Urinary bladder (tissue), 4 donors: ENCODE data around the gene DHRS2. TPM values are rescaled to one million over a fixed set of nuclear protein-coding genes. Genes with fewer than 3 reads are reported as not detected.
"Not testable (repeated sequence)": the region's sequence is repeated elsewhere in the genome, so short reads cannot be mapped to it uniquely, and the experiment has no call there.

Experiments used
- DNase-seq: peaks from one replicate; pipeline ENCODE4 v3.0.0-alpha.2; 2015; ENCODE audit errors: extremely low spot score
- H3K27ac ChIP-seq: one replicate; pipeline ENCODE4 v1.5.1; 2013; ENCODE audit warnings: low read depth, mild to moderate bottlenecking, moderate library complexity
- H3K36me3 ChIP-seq: one replicate; pipeline ENCODE4 v1.6.1; 2013; ENCODE audit warnings: mild to moderate bottlenecking, moderate library complexity; ENCODE audit not compliant: insufficient read depth
- H3K4me1 ChIP-seq: one replicate; pipeline ENCODE4 v1.6.1; 2013; ENCODE audit warnings: mild to moderate bottlenecking, moderate library complexity; ENCODE audit not compliant: insufficient read depth
- H3K4me3 ChIP-seq: one replicate; pipeline ENCODE4 v1.5.1; 2013; ENCODE audit warnings: low read depth, low read length
- WGBS: extraction: QIAGEN DNeasy Blood & Tissue Kit; methylation state at CpG from one replicate; pipeline ENCODE4 v1.1.7; 2013; 5-methylcytosine and 5-hydroxymethylcytosine counted together
- polyA plus RNA-seq: library from polyadenylated mRNA; stranded (reverse); fragments of 200-250 nt; gene quantifications from one replicate; pipeline ENCODE4 v1.2.3, GENCODE V29; 2013
- total RNA-seq: library from RNA; depleted of rRNA; stranded (reverse); fragments of >200 nt; gene quantifications from one replicate; pipeline ENCODE4 v1.2.3, GENCODE V29; 2014
- donor health status: healthy with polysubstance abuse.
- donor health status: healthy.

Gene DHRS2
- total RNA-seq (593 TPM), polyA plus RNA-seq (309 TPM)

DNA sequence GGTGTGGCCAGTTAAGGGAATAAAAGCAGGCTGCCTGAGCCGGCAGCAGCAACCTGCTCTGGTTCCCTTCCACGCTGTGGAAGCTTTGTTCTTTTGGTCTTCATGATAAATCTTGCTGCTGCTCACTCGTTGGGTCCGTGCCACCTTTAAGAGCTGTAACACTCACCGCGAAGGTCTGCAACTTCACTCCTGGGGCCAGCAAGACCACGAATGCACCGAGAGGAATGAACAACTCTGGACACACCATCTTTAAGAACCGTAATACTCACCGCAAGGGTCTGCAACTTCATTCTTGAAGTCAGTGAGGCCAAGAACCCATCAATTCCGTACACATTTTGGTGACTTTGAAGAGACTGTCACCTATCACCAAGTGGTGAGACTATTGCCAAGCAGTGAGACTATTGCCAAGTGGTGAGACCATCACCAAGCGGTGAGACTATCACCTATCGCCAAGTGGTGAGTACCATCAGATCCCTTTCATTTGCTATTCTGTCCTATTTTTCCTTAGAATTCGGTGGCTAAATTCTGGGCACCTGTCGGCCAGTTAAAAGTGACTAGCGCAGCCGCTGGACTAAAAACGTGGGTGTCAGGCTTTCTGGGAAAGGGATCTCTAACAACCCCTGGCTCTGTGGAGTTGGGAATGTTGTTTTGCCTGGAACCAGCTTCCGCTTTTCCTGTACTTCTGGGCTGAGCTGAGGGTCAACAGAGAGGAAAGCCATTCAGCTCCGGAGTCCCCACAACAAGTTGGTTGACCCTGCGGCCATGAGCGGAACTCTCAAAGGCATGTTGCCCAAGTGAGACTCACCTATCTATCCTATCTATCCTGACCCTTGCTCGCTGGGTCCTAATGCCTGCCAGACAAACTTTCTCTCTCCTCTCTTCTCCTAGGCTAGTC, at the start of gene DHRS2:
TSS of gene DHRS2 (plus strand) at position 48 of the 895 bp plus-strand sequence. CDS start 2,501 bp downstream, outside the sequence.
- 89% methylated on average over 23 of the region's 23 CpGs for WGBS
- Histone ChIP-seq H3K4me3 (peak within 1 kb of the TSS; percentile 2), H3K4me1 (no peaks in the 10 kb centered on the region), H3K27ac (no peak within 1 kb of the TSS), H3K36me3 (no peaks in the 10 kb centered on the region)
- DNase-seq: no peak

DNA sequence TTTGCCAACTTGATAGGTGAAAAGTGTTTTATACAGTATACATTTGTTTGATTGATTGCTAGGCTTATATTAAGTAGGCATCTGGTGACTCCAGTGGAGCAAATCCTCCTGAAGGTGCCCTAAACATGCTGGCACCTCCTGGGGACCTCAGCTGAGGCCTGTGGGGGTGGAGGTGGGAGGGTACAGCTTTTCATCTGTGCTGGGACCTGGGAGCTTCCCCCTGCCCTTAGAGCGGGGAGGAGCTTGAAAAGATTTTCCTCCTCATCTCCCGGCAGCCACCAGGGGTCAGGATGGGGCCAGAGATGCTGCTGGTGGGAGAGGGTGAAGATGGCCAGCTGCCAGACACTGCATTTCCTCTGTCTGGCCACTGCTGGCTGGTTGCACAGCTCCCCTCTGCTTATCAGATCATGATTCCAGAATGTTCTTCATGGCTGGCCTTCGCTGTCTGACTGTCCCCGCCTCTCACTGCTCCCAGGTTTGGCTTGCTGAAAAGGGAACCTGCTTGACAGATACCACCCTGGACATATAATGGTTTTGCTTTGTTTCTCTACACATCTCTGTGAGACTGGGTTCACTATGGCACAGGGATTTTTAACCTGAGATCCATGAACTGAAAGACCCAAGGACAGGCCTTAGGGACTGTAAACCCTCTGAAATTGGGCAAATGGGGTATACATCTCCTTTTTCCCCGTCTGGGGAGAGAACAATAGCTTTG, 47.1 kb upstream of the DHRS2 start:
- no peaks in the 10 kb centered on the region for H3K4me1 ChIP-seq
- H3K36me3 ChIP-seq: no peaks in the 10 kb centered on the region
- no peak overlapping the region for H3K27ac ChIP-seq
- 15% methylated on average over 5 of the region's 5 CpGs for WGBS
- DNase-seq: peak; percentile 88
- H3K4me3 ChIP-seq: no peak overlapping the region

DNA sequence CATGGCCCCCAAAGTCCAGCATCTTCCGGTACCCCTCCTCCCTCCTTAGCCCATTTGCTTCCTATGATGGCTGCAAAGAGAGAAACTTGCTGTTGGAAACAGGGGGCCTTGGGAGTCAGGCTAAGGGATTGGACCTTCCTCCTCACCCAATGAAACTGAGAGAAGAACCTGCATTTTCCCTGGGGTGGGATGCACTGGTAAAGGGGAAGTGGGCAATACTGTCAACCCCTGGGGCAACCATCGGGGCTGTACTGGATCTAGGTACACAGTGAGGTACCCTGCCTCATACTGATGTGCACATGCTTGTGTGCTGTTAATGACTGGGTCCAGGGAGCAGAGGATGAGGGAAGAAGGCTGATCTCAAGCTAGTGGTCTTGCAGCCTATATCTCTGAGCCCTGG, 46.6 kb upstream of the DHRS2 start:
- no peaks in the 10 kb centered on the region for H3K36me3 ChIP-seq
- no peak overlapping the region for H3K27ac ChIP-seq
- no peak overlapping the region for H3K4me3 ChIP-seq
- DNase-seq: no peak
- H3K4me1 ChIP-seq: no peaks in the 10 kb centered on the region
- 89% methylated on average over 2 of the region's 2 CpGs for whole genome bisulfite sequencing

GRCh38 chr14:23590198-23590597, 46.0 kb upstream of the DHRS2 start:
- no peak for DNase-seq
- Histone ChIP-seq H3K36me3 (no peaks in the 10 kb centered on the region), H3K4me1 (no peaks in the 10 kb centered on the region), H3K4me3 (no peak overlapping the region), H3K27ac (no peak overlapping the region)
- WGBS: 86% methylated on average over 4 of the region's 4 CpGs

GRCh38 chr14:23594191-23594590, 42.0 kb upstream of the DHRS2 start:
- H3K36me3 ChIP-seq, H3K4me1 ChIP-seq, H3K4me3 ChIP-seq, H3K27ac ChIP-seq, DNase-seq: not testable (repeated sequence)
- WGBS: 90% methylated on average over 3 of the region's 3 CpGs

DNA sequence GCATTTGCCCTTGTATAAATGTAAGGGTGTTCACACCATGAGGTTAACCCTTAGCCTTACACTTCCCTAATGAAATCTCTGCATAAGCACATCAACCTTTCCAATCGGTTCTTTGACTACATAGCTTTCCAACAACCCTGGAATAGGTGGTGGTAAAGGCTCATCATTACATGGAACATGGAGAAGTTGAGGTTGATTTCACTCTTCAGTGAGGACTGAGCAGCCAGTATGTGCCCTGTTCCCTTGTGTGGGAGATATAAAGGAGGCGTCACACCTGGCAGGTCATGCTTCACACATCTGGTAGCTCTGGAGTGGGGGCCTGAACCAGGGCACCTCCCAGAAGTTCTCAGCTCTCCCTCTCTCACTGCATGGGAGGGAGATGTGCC, 35.8 kb upstream of the DHRS2 start:
- no peak for DNase-seq
- no peaks in the 10 kb centered on the region for H3K4me1 ChIP-seq
- 89% methylated on average over 2 of the region's 2 CpGs for WGBS
- no peak overlapping the region for H3K4me3 ChIP-seq
- no peaks in the 10 kb centered on the region for H3K36me3 ChIP-seq
- no peak overlapping the region for H3K27ac ChIP-seq

DNA sequence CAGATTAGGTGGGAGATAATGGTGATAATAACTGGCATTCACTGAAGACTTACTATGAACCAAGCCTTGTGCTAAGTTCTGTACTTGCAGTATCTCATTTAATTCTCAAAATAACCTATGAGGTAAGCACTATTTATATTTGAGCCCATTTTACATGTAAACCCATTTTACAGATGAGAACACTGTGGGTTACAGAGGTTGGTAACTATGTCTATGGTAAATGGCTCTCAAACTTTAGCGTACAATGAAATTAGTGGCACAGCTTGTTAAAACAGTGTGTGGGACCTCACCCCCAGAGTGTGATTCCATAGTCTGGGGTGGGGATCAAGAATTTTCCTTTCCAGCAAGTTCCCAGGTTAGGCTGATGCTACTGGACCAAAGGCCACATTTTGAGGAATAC, 35.4 kb upstream of the DHRS2 start:
- WGBS: 95% methylated on average over 1 of the region's 1 CpG
- no peaks in the 10 kb centered on the region for H3K36me3 ChIP-seq
- DNase-seq: no peak
- no peak overlapping the region for H3K27ac ChIP-seq
- no peaks in the 10 kb centered on the region for H3K4me1 ChIP-seq
- H3K4me3 ChIP-seq: no peak overlapping the region

DNA sequence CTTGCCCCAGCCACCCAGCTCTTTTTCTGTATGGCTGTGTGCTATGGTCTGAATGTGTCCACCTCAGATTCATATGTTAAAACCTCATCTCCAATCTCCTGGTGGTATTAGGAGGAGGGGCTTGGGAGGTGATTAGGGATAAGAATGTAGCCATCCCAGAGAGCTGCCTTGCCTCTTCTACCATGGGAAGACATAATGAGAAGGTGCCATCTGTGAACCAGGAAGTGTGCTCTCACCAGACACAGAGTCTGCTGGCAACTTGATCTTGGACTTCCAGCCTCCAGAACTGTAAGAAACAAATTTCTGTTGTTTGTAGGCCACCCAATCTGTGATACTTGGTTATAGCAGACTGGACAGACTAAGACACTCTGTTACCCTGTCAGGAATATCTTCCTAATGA, 34.7 kb upstream of the DHRS2 start:
- Histone ChIP-seq H3K4me3 (no peak overlapping the region), H3K4me1 (no peaks in the 10 kb centered on the region), H3K36me3 (no peaks in the 10 kb centered on the region), H3K27ac (no peak overlapping the region)
- DNase-seq: no peak

DNA sequence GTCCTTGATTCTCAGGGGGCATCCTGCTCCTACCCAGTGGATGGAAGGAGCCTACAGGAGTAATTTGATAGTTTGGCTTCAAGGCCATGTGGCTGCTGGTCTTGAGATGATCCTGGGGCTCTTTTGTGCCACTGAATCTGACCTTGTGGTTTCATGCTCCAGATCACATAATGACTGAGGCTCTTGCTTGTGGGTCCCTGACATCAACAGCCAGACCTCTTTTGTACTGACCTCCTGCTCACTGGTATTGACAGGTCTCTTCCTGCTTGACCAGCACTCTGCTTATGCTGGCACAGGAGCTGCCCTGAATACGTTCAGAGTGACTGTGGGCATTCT, 34.4 kb upstream of the DHRS2 start:
- H3K27ac ChIP-seq: no peak overlapping the region
- no peak for DNase-seq
- H3K4me1 ChIP-seq: no peaks in the 10 kb centered on the region
- H3K36me3 ChIP-seq: no peaks in the 10 kb centered on the region
- no peak overlapping the region for H3K4me3 ChIP-seq
- WGBS: 62% methylated on average over 1 of the region's 1 CpG

GRCh38 chr14:23602181-23603095, 33.7 kb upstream of the DHRS2 start:
- DNase-seq: no peak

GRCh38 chr14:23603103-23603502, 33.1 kb upstream of the DHRS2 start:
- DNase-seq: no peak
- 83% methylated on average over 2 of the region's 2 CpGs for WGBS
- Histone ChIP-seq H3K27ac (no peak overlapping the region), H3K4me3 (no peak overlapping the region), H3K4me1 (no peaks in the 10 kb centered on the region), H3K36me3 (no peaks in the 10 kb centered on the region)

More at GRCh38 chr14:23602181-23603095, 33.7 kb upstream of the DHRS2 start:
- Histone ChIP-seq H3K27ac (no peak overlapping the region), H3K4me3 (no peak overlapping the region), H3K4me1 (no peaks in the 10 kb centered on the region), H3K36me3 (no peaks in the 10 kb centered on the region)
- WGBS: 84% methylated on average over 12 of the region's 12 CpGs

GRCh38 chr14:23604148-23604547, 32.0 kb upstream of the DHRS2 start:
- H3K27ac ChIP-seq: no peak overlapping the region
- DNase-seq: no peak
- 84% methylated on average over 2 of the region's 2 CpGs for WGBS
- H3K4me1 ChIP-seq: no peaks in the 10 kb centered on the region
- H3K36me3 ChIP-seq: no peaks in the 10 kb centered on the region
- no peak overlapping the region for H3K4me3 ChIP-seq

DNA sequence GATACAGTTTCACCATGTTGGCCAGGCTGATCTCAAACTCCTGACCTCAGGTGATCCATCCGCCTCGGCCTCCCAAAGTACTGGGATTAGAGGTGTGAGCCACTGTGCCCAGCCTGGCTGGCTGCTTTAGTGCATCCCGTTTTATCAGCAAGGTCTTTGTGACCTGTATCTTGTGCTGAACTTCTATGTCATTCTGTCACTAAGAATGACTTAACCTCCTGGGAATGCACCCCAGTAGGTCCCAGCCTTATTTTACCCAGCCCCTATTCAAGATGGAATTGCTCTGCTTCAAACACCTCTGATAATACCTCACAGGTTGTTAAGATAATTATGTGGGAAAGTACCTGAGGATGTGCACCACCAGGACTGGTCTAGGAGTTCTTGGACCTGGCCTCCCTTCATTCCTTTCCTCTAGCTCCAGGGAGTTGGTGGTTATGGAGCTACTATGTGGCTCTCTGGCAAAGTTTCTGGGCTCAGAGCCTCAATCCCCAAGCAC, 31.4 kb upstream of the DHRS2 start:
- Histone ChIP-seq H3K4me1 (no peaks in the 10 kb centered on the region), H3K36me3 (no peaks in the 10 kb centered on the region)
- 65% methylated on average over 3 of the region's 3 CpGs for WGBS

More for the DNA sequence above, 31.4 kb upstream of the DHRS2 start:
- H3K4me3 ChIP-seq: no peak overlapping the region
- no peak for DNase-seq
- H3K27ac ChIP-seq: no peak overlapping the region
